Tibial nerve (tissue), 4 donors: ENCODE data around the gene LMX1A. TPM values are rescaled to one million over a fixed set of nuclear protein-coding genes. Genes with fewer than 3 reads are reported as not detected.

ENCODE experiments used
- DNase-seq, 2 donors: peaks; one replicate each; pipeline ENCODE4 v3.0.0-alpha.2; 2019; ENCODE audit warnings: low spot score in 2 of 2
- H3K27ac ChIP-seq, 4 donors: fragments of 200-600 bp; sonication (generic) in 3 of 4; one replicate each; pipeline ENCODE4 v1.5.1; 2017 to 2019; ENCODE audit warnings: mild to moderate bottlenecking in 1 of 4
- H3K27me3 ChIP-seq, 2 donors: fragments of 200-600 bp; sonication (generic) in 1 of 2; one replicate each; pipeline versions ENCODE4 v1.5.1 to v1.6.0; 2017 to 2019
- H3K36me3 ChIP-seq, 3 donors: fragments of 200-600 bp; sonication (generic); one replicate each; pipeline ENCODE4 v1.5.1; 2018 to 2019
- H3K4me1 ChIP-seq, 4 donors: fragments of 200-600 bp; sonication (generic) in 3 of 4; one replicate each; pipeline ENCODE4 v1.5.1; 2017 to 2019
- H3K4me3 ChIP-seq, 4 donors: fragments of 200-600 bp; sonication (generic) in 3 of 4; one replicate each; pipeline ENCODE4 v1.5.1; 2017 to 2019; ENCODE audit warnings: mild to moderate bottlenecking in 1 of 4, moderate library complexity in 1 of 4
- H3K9me3 ChIP-seq, 4 donors: fragments of 200-600 bp; sonication (generic) in 3 of 4; one replicate each; pipeline ENCODE4 v1.5.1; 2017 to 2019
- EP300 ChIP-seq, 2 donors: sonication (generic); formaldehyde crosslinking; IDR thresholded peaks; one replicate each; pipeline ENCODE4 v1.6.1; 2017; ENCODE audit warnings: antibody characterized with exemption in 2 of 2, mild to moderate bottlenecking in 1 of 2
- POLR2A ChIP-seq, 2 donors: fragments of 450-650 bp; IDR thresholded peaks; one replicate each; pipeline ENCODE4 v1.6.1; 2017; ENCODE audit warnings: antibody characterized with exemption in 2 of 2, mild to moderate bottlenecking in 2 of 2, moderate library complexity in 2 of 2
- WGBS, 2 donors: methylation state at CpG; one replicate each; pipeline ENCODE4 v1.1.5; 2018; 5-methylcytosine and 5-hydroxymethylcytosine counted together
- total RNA-seq, 4 donors: library from RNA; depleted of rRNA; stranded (reverse); fragments of >200 nt; gene quantifications; one replicate each; pipeline ENCODE4 v1.1.0, GENCODE V29; 2016
- TF ChIP-seq, protein P1 (sequence below), 5 experiments: fragments of 200-600 bp in 3 of 5; fragments of 450-650 bp in 2 of 5; sonication (generic) in 3 of 5; IDR thresholded peaks; one replicate each; pipeline ENCODE4 v1.5.1; 2016 to 2019; ENCODE audit warnings: antibody characterized with exemption in 5 of 5, mild to moderate bottlenecking in 3 of 5, moderate library complexity in 2 of 5

Gene LMX1A
- total RNA-seq, 4 donors from 2014 or later: 0.84 TPM; not detected in 3

DNA sequence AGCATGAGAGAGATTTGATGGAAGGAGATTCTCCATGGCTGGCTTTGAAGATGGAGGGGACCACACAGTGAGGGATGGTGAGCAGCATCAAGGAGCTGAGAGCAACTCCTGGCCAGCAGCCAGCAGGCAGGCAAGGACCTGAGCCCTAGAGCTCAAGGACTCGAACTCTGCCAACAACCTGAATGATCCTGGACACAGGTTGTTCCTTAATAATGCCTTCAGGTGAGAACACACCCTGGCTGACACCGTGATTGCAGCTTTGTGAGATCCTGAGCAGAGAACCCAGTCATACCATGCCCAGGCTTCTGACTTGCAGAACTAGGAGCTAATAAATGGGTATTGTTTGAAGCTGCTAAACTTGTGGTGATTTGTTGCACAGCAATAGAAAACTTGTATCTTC lies 183.1 kb downstream of the LMX1A start:
- WGBS, 2 donors: 72 to 80% methylated on average over 2 of the region's 2 CpGs
- no peak for DNase-seq
- TF ChIP-seq POLR2A (IDR thresholded peaks at IDR 0.05) (no peak), EP300 (IDR thresholded peaks at IDR 0.05) (no peak)
- TF ChIP-seq, protein P1, sequence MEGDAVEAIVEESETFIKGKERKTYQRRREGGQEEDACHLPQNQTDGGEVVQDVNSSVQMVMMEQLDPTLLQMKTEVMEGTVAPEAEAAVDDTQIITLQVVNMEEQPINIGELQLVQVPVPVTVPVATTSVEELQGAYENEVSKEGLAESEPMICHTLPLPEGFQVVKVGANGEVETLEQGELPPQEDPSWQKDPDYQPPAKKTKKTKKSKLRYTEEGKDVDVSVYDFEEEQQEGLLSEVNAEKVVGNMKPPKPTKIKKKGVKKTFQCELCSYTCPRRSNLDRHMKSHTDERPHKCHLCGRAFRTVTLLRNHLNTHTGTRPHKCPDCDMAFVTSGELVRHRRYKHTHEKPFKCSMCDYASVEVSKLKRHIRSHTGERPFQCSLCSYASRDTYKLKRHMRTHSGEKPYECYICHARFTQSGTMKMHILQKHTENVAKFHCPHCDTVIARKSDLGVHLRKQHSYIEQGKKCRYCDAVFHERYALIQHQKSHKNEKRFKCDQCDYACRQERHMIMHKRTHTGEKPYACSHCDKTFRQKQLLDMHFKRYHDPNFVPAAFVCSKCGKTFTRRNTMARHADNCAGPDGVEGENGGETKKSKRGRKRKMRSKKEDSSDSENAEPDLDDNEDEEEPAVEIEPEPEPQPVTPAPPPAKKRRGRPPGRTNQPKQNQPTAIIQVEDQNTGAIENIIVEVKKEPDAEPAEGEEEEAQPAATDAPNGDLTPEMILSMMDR (IDR thresholded peaks at IDR 0.05): no peak
- H3K27me3 ChIP-seq: no peaks in the 10 kb centered on the region
- no peak overlapping the region for H3K27ac ChIP-seq
- H3K4me1 ChIP-seq: no peaks in the 10 kb centered on the region
- H3K4me3 ChIP-seq: no peak overlapping the region
- no peaks in the 10 kb centered on the region for H3K36me3 ChIP-seq
- no peaks in the 10 kb centered on the region for H3K9me3 ChIP-seq

DNA sequence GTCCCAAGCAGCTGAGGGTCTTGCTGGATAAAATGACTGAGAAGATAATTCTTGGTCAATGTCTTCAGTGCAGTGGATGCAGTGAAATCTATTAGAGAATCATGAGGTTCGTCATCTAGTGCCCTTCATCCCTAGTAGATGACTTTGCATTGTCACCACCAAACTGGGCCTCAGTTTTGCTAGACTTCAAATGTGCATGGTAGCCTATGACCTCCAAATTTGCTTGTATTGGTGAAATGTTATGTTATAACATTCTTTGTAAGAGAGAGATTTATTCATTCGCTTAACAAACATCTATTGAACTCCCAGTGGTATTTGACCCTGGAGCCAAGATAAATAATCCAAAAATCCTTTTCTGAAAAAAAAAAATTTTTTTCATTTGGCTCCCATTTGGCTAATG lies 183.8 kb downstream of the LMX1A start:
- no peak overlapping the region for H3K4me3 ChIP-seq

DNA sequence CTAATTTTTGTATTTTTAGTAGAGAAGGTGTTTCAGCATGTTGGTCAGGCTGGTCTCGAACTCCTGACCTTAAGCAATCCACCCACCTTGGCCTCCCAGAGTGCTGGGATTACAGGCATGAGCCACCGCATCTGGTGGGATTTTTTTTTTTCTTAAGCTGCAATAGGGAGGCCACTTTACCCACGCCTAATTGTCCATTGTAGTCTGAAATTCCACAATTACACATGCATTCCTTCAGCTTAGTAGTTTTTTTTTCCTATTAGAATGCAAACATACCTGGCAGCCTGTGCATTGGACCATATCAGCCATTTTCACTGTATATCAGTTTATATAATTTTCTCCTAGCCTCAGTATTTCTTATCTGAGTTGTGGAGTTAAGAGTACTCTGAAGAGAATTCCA lies 186.8 kb downstream of the LMX1A start:
- 78 to 83% methylated on average over 3 of the region's 3 CpGs for WGBS, 2 donors
- H3K9me3 ChIP-seq: no peaks in the 10 kb centered on the region
- H3K27me3 ChIP-seq: no peaks in the 10 kb centered on the region
- TF ChIP-seq EP300 (IDR thresholded peaks at IDR 0.05) (no peak), POLR2A (IDR thresholded peaks at IDR 0.05) (no peak)
- TF ChIP-seq, protein P1 (IDR thresholded peaks at IDR 0.05): no peak
- no peak for DNase-seq
- no peaks in the 10 kb centered on the region for H3K4me1 ChIP-seq
- H3K4me3 ChIP-seq: no peak overlapping the region
- no peaks in the 10 kb centered on the region for H3K36me3 ChIP-seq
- H3K27ac ChIP-seq: no peak overlapping the region

More for the DNA sequence above, 183.8 kb downstream of the LMX1A start:
- Histone ChIP-seq H3K36me3 (no peaks in the 10 kb centered on the region), H3K9me3 (no peaks in the 10 kb centered on the region), H3K27me3 (no peaks in the 10 kb centered on the region), H3K27ac (no peak overlapping the region), H3K4me1 (no peaks in the 10 kb centered on the region)
- TF ChIP-seq POLR2A (IDR thresholded peaks at IDR 0.05) (no peak), EP300 (IDR thresholded peaks at IDR 0.05) (no peak)
- TF ChIP-seq, protein P1 (IDR thresholded peaks at IDR 0.05): no peak
- DNase-seq: no peak
- 45 to 53% methylated on average over 2 of the region's 2 CpGs for WGBS, 2 donors

DNA sequence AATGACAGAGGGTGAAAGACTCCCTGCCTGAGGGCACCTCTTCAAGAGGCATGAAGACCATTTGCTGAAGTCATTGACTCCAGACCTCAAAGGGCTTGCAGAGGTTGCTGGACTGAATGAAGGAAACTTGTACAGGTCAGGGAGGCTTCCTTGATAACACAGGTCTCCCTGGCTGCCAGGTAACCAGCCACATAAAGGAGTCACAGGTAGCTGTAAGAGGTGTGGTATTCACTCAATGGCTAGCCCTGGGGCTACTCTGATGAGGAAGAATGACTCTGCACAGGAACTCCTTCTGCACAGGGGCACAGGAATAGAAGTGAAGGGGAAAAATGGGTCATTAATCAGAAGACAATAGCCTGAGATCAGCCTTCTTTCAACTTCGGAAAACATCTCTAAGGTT lies 187.5 kb downstream of the LMX1A start:
- Histone ChIP-seq H3K27ac (no peak overlapping the region), H3K4me1 (no peaks in the 10 kb centered on the region), H3K9me3 (no peaks in the 10 kb centered on the region), H3K27me3 (no peaks in the 10 kb centered on the region), H3K4me3 (no peak overlapping the region), H3K36me3 (no peaks in the 10 kb centered on the region)
- no peak for DNase-seq
- TF ChIP-seq POLR2A (IDR thresholded peaks at IDR 0.05): no peak
- TF ChIP-seq EP300 (IDR thresholded peaks at IDR 0.05): no peak
- WGBS, 2 donors: 52 to 68% methylated on average over 1 of the region's 1 CpG

DNA sequence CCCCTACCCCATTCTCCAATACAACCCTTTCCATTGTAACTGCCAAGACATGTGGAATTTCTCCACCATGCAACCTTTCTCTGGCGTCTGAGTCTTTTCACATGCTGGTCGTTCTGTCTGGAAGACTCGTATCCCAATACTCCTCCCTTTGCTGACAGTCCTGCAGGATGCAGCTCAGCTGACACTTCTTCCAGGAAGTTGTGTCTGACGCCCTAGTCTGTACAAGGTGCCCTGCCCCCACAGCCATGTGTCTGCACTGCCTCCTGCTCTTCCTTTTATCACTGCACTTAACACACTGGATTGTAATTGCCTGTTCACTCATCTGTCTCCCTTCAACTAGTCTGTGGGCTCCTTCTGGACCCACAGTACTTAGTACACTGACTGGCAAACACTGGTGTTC lies 188.0 kb downstream of the LMX1A start:
- TF ChIP-seq, protein P1 (IDR thresholded peaks at IDR 0.05): no peak
- TF ChIP-seq EP300 (IDR thresholded peaks at IDR 0.05): no peak
- no peak for TF ChIP-seq POLR2A (IDR thresholded peaks at IDR 0.05)
- WGBS, 2 donors: 57 to 59% methylated on average over 4 of the region's 4 CpGs
- no peaks in the 10 kb centered on the region for H3K36me3 ChIP-seq
- no peak for DNase-seq
- H3K4me3 ChIP-seq: no peak overlapping the region
- H3K4me1 ChIP-seq: no peaks in the 10 kb centered on the region
- H3K27me3 ChIP-seq: no peaks in the 10 kb centered on the region
- no peak overlapping the region for H3K27ac ChIP-seq
- no peaks in the 10 kb centered on the region for H3K9me3 ChIP-seq
